GM12864 (cell line): ENCODE data around the gene IMPDH1.

ENCODE experiments used
- DNase-seq: peaks from one replicate; pipeline ENCODE4 v3.0.0-alpha.2; 2011; ENCODE audit warnings: low read depth
- H3K4me3 ChIP-seq: 2 replicates; pipeline ENCODE4 v1.5.1; 2011; ENCODE audit warnings: mild to moderate bottlenecking, low read depth, low read length, control low read depth
- CTCF ChIP-seq: IDR thresholded peaks from 2 replicates; pipeline ENCODE4 v1.5.1; 2011; ENCODE audit warnings: low read depth, mild to moderate bottlenecking, moderate library complexity, low read length, control low read depth, inconsistent platforms; ENCODE audit errors: missing control alignments

Gene IMPDH1

GRCh38 chr7:128378637-128379036 is 31.1 kb downstream of the IMPDH1 start:
- TF ChIP-seq CTCF, result no peak
- DNase-seq, result no peak
- H3K4me3 ChIP-seq, result no peak overlapping the region

GRCh38 chr7:128376077-128376476 is 33.7 kb downstream of the IMPDH1 start:
- DNase-seq, result no peak
- H3K4me3 ChIP-seq, result no peak overlapping the region

GRCh38 chr7:128374041-128374440 is 35.7 kb downstream of the IMPDH1 start:
- no peak overlapping the region for H3K4me3 ChIP-seq
- DNase-seq, result no peak
- TF ChIP-seq CTCF, result no peak

More at GRCh38 chr7:128376077-128376476, 33.7 kb downstream of the IMPDH1 start:
- TF ChIP-seq CTCF, result no peak

- no peak overlapping the region for H3K4me3 ChIP-seq
- DNase-seq, result no peak
- TF ChIP-seq CTCF, result no peak
These were observed 36.2 kb downstream of the IMPDH1 start for GRCh38 chr7:128373606-128374005.

- H3K4me3 ChIP-seq, result no peak overlapping the region
- no peak for DNase-seq
- no peak for TF ChIP-seq CTCF
These were observed 39.3 kb downstream of the IMPDH1 start for GRCh38 chr7:128370491-128370890.

- DNase-seq, result no peak
- no peak overlapping the region for H3K4me3 ChIP-seq
- TF ChIP-seq CTCF, result no peak
These were observed 42.8 kb downstream of the IMPDH1 start for GRCh38 chr7:128366986-128367385.

GRCh38 chr7:128366300-128366699 is 43.5 kb downstream of the IMPDH1 start:
- no peak for DNase-seq
- TF ChIP-seq CTCF, result no peak
- H3K4me3 ChIP-seq, result no peak overlapping the region
